ENCODE results near the gene GRIK3.

DNA sequence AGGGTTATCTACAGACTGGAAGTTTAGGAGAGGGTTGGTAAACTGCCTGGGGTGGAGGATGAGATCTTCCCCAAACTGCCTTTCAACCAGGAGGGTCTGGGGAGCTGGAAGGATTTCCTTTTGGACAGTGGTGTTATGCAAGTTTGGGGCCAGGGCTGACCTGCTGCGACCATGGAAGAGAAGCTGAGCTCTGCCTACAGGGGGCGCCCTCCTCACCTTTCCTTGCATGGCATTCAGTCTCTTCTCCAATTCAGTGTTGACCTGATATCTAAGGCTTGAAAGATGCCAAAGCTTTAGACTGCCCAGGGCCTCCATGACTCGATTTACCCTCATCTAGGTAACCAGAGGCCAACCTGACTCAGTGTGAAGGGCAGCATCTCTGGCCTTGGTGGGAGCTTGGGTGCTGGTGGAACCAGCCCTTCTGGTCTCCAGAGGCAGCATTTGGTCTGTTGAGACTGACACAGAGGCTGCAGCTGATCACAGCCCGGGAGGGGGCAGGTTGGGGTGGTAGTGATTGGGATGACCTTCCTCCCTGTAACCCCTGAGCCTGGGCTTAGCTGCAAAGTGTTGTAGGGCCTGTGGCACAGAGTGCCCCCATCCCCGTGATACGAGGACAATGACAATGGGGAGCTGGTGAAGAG, 170.0 kb downstream of the GRIK3 start:
- TF ChIP-seq, protein P1, sequence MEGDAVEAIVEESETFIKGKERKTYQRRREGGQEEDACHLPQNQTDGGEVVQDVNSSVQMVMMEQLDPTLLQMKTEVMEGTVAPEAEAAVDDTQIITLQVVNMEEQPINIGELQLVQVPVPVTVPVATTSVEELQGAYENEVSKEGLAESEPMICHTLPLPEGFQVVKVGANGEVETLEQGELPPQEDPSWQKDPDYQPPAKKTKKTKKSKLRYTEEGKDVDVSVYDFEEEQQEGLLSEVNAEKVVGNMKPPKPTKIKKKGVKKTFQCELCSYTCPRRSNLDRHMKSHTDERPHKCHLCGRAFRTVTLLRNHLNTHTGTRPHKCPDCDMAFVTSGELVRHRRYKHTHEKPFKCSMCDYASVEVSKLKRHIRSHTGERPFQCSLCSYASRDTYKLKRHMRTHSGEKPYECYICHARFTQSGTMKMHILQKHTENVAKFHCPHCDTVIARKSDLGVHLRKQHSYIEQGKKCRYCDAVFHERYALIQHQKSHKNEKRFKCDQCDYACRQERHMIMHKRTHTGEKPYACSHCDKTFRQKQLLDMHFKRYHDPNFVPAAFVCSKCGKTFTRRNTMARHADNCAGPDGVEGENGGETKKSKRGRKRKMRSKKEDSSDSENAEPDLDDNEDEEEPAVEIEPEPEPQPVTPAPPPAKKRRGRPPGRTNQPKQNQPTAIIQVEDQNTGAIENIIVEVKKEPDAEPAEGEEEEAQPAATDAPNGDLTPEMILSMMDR (IDR thresholded peaks at IDR 0.05), result peak in 4 of 12 donors; percentile 9 to 29 (median 16)
- TF ChIP-seq POLR2A (IDR thresholded peaks at IDR 0.05), result no peak
